Stimulated activated CD4-positive, alpha-beta T cell treated with anti-CD3 and anti-CD28 coated beads, TNF-alpha, amount 100 ng/mL, for 24 hours (primary cell): ENCODE measurements around the gene CNTNAP2.

Experiments used
- DNase-seq, 3 experiments: peaks; one replicate each; pipeline ENCODE4 v3.0.0-alpha.2; 2020; ENCODE audit warnings: low read depth in 3 of 3

CNTNAP2 gene

DNA sequence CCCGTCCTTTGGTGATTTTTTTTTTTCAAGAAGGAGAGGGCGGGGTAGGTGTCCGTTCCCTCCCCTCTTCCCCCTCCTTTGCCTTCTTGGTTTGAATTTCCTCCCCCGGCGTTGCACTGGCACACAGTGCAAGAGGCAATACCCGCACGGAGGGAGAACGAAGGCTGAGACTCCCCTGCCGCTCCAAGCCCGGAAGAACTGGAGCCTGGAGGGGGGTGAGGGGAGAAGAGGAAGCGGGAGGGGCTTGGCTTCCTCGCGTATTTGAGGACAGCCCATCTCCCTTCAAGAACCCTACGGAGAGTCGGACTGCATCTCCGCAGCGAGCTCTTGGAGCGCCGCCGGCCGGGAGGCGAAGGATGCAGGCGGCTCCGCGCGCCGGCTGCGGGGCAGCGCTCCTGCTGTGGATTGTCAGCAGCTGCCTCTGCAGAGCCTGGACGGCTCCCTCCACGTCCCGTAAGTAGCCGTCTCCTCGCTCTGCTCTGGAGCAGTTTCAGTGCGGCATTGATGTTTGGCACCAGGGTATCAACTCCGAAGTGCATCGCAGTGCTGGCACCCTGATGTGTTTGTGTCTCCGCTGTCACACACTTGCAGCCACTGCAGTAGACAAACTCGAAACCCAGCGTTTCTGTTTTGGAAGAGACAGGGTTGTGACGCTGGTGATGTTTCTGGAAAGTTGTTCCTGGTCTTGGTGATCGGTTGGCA lies at the start of gene CNTNAP2:
CNTNAP2 (plus strand) TSS at position 281 of the 702 bp plus-strand sequence; CDS start at position 357, 76 bp downstream.
- no peak for DNase-seq

DNA sequence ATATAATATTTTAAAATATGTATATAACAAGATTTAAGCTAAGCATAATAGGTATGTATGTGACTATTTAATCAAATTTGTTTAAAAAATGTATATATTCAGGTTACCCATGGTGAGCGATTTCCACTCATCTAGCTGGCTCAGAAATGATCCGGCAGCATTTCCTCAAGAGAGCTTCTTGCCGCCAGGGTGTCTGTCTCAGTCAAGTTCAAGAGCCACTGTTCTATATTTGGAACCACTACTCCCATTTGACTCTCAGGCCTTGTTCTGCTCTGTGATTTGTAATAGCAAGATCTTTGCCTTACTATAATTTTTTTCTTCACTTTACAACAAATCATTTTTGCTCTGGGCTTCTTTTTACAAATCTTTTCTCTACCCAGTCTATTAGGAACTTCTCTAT lies 48.7 kb upstream of the CNTNAP2 start:
- no peak for DNase-seq

DNA sequence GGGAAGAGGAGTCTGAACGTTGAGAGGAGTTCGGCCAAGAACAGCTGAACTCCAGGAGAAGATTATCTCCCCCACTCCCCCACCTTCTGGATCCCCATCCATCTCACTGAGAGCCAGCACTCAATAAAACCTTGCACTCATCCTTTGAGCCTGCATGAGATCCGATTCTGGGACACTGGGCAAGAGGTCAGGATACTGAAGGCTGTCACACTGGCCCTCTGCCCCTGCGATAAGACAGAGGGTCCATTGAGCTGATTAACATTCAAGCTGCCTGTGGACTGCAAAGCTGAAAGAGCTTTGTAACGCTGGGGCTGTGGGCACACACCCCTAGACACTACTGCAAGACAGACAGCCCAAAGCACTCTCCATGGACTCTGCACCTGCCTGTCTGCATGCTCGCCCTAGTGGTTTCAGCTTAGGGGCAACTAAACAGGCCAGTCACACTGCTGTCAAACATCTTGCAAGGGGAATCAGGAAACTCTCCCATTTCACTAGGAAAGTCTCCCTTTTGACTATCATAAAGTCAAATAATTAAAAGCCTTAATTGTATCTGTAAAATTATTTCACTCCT lies 42.3 kb upstream of the CNTNAP2 start:
- DNase-seq: no peak

DNA sequence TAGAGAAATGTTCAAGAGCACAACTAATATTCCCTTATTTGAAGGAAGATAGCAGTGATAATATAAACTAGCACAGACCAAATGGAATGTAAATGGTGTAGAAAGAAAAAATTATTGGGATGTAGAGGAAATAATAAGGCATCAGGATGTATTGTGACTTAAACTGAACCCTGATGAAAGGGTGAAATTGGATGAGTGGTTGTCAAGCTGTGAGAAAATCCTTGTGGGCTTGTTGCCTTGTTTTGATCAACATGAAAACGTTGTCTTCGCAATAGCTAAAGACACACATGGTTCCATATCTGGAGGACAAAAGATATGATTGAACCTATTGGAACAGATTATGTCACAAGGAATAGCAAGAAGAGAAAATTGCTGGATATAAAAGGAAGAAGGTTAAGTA lies 40.3 kb upstream of the CNTNAP2 start:
- DNase-seq: no peak

DNA sequence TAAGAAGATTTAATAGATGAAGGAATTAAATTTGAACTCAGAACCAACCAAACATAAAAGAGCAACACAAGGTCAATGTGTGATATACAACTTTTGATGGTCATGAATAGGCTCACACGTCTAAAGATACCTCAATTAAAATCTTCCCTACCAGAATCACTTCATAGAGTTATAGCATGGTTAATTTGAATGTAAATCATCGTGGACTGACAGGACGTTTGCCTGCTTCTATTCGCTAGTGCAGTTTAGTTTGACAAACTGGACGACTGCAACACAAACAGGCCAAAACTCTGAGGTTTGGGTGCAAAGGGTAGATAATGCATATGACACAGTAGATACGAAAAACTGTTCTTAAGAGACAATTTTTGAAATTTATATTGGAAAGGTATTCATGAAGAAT lies 32.5 kb upstream of the CNTNAP2 start:
- DNase-seq: no peak

DNA sequence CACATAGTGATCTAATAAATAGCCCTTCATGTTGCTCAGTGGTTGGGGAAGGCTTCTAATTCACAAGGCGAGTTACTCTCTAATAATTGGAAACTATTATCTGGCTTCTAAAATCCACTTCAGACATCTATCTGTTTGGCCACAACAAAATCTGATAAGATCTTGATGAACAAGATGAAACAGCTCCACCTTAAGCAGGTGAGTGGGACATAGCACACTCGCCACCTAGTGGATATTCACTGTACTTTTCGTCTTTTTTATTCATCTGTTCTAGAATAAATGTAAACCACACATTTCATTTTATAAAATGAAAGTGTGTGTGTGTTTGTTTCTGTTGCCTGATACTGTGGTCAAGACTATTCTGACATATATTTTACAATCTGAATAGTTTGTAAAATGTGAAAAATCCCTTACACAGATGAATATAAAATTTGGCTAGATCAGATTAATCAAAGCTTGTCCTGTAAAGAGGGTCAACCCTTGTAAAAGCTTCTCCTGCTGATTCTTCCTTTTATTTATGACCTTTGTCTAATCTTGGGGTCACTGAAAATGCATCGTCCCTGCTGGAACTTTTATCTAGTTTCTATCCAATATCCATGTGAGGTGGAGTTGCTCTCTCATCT lies 26.5 kb upstream of the CNTNAP2 start:
- no peak for DNase-seq

DNA sequence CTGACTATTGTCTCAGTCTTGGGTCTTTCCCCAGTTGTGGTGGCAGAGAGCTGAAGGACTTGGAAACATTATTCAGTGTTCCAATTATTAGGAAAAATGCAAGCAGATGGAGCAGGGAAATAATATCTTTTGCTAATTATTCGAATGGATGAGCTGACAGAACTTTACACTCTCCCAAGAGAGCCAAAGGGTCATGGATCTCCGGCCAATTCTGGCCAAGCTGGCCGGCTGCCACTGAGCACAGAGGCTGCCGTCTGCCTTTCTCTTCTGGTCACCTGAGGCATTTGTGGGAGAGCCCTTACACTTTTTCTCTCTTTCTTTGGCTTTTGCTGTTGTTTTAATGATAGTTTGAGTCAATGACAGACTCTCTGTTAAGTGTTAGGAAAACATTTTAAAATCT lies 22.2 kb upstream of the CNTNAP2 start:
- no peak for DNase-seq

DNA sequence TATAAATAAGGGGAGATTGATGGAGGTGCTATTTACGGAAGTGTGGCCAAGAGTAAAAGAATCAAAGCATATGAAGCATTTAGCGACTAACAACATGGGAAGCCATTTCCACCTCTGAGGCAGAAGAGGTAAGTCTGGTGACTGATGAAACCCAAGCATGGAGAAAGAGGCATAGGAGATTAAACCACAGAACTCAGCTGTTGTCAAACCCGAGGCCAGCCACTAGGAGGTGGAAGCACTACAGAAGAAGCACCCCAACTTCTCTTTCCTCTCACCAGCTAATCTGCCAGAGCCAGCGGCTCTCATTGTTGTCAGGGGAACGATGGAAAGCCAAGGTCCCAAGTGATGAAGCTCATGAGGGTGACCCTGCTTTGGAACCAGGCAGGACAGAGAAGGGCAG lies 19.6 kb upstream of the CNTNAP2 start:
- no peak for DNase-seq

DNA sequence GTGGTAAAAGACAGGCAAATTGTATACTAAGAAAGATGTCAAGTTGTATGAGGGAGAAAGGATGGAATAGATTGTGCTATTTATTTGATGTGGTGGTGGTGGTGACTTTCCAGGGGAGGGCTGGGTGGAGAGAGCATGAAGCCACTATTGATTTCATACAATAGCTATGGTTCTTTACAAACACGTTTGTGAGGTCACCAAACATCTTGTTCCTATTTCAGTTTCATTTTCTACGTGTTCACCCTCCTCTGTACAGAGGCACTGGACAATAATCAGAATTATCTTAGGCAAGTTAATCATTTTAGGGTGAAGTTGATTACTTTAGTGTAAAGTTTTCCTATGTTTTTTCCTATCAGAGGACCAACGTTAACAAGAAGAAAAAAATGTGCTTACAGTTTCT lies 10.3 kb upstream of the CNTNAP2 start:
- no peak for DNase-seq

DNA sequence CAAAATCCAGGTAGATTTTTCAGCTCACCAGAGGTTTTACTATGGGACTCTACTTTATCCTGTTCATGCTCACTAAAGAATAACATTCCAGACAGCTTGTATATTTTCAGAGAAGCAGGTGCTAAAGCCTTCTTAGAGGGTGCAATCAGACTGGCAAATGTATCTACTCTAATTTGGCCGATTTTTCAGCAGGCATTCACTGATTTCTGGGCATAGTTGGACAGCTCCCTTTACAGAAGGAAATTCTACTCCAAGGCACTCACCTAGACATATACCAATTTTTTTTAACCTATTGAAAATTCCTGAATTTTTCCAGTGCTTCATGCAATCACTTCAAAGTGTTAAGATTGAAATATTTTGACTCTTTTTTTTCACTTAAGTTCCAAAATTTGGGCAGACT lies 3.8 kb upstream of the CNTNAP2 start:
- DNase-seq: no peak

DNA sequence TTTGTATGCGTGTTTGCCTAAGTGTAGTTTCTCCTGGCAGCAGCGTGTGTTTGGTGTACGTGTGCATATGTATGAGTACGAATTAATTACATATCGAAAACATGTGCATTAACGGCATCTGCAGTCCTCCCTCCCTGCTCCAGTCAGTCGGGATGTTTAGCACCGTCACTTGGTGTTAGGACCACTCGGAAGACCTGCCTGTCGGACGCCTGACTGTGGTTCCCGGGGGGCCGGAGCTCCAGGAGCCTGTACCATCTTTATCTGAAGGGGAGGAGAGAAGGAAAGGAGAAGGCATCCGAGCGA lies 1.1 kb upstream of the CNTNAP2 start:
- DNase-seq: no peak

DNA sequence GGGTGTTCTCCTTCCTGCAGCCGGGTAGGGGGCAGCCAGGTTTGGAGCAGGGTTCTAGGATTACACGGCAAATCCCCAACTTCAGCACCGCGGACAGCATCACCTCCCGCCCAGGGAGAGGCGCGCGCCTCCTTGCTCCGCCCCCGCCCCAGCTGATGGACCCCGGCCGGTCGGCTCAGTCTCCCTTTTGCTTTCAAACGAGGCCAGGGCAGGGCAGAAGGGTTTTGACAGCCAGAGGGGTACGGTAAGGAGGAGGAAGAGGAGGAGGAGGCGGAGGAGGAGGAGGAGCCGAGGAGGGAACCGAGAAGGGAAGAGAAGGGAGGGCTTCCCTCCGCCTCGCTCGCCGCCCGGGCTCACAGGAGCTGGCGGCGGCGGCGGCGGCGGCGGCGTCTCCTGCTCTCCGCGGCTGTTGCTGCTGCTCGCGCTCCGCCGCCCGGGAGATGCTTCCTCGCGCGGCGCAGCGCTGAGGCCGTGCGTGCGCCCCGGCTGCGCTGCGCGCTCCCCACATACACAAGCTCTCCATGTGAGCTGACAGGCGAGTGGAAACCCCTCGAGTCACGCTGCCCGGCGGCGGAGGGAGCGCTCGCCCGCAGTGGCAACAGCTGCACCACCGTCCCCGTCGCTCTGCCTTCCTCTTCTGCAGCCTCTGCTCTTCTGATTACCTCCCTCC lies 615 bp upstream of the CNTNAP2 start:
- peak in 1 of 3 experiments; percentile 27 for DNase-seq

DNA sequence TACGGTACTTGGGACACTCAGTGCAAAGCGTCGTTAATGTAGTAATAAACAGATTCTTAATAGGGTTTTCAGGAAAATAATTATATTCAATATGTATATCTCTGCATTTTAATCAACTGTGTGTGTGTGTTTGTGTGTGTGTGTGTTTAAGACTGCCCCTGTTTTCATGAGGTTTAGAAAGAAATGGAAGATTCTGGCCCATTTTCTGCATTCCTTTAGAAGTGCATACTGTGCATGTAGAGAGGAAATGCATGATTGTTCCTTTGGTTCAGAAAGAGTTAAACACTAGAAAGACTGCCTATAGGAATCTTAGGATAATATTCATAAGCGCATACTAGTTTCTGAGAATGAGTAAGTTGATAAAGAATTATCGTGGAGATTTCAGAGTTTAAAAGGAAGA lies 975 bp downstream of the CNTNAP2 start:
- DNase-seq: no peak

DNA sequence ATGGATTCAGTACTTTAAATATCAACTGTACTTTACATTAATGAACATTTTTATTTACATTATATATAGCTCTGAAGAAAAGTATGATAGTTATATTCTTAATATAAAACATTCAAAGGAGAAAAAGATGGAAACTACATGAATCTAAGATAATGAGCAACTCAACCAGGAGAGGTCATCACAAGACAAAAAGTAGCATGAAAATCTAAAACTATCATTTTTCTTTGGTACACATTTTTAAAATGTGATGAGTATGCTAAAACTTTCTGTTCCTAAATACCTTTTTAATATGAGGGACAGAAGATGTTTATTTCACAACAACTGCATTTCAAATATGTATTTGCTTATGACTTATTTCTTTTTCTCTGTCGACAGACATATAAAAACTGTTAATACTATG lies 2.4 kb downstream of the CNTNAP2 start:
- no peak for DNase-seq

DNA sequence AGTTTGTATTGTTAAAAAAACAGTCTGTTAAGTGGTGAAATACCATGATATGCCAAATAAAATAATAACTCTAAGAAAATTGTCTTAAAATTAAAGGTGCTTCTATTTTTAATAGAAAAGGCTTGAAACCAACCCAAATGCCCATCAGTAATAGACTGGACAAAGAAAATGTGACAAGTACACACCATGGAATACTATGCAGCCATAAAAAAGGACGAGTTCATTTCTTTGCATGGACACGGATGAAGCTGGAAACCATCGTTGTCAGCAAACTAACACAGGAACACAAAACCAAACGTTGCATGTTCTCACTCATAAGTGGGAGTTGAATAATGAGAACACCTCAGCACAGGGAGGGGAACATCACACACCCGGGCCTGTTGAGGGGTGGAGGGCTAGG lies 7.1 kb downstream of the CNTNAP2 start:
- no peak for DNase-seq

DNA sequence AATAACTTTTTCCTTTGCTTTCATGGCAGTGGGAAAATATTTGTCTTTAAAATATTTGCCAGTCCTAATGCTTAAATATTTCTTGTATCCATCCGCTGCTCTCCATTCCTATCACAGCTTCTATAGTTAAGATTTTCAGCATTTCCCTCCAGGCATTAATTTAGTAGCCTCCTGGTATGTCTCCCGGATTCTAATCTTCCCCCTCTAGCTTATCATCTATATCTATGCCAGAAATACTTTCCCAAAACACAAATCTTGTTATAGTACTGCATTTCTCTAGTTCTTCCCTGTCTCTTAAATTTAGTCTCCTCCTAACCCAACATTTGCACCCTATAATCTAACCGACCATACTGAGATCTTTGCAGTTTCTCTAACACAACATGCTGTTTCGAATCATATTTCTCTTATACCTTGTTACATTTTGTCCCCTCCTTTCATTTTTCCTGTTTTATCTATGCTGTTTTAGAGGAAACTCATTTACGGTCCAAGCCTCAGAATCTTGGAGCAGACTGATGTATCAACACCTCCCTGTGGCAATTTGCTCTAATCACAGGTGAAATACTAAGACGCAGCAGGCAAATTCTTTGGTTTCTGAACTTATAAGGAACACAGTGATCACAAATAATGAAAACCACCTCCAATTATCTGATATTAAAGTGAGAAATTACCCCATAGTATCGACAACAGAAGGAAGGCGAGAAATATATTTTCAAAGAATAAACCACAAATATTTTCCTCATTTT lies 10.3 kb downstream of the CNTNAP2 start:
- no peak for DNase-seq

DNA sequence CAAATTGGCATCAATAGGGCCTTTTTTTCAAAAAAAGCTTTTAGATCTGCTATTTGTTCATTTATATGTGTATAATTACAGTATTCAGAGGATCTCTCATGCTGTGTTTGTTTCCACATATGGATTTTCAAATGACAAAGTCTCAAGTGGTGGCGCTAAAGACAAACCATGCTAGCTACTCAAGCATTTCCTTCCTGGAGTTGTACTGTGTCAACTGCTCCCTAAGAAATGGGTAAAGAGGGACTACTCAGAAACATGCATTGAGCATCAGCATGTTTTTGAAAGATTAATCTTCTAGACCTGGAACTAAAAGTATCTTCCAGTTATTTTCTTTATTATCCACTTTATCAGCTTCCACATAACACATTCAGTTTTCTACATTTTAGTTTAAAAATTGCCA lies 12.7 kb downstream of the CNTNAP2 start:
- DNase-seq: no peak

DNA sequence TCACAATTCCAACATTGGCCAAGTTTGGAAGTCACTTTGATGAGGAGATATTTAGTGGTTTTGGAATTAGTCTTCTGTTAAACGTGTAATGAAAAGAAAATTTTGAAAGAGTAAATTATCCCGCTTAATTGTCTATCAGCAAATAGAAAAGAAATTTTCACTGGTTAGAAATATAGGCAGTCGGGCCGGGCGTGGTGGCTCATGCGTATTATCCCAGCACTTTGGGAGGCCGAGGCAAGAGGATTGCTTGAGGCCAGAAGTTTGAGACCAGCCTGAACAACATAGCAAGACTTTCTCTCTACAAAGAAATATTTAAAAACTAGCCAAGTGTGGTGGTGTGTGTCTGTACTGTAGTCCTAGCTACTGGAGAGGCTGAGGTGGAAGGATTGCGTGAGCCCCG lies 13.4 kb downstream of the CNTNAP2 start:
- no peak for DNase-seq

DNA sequence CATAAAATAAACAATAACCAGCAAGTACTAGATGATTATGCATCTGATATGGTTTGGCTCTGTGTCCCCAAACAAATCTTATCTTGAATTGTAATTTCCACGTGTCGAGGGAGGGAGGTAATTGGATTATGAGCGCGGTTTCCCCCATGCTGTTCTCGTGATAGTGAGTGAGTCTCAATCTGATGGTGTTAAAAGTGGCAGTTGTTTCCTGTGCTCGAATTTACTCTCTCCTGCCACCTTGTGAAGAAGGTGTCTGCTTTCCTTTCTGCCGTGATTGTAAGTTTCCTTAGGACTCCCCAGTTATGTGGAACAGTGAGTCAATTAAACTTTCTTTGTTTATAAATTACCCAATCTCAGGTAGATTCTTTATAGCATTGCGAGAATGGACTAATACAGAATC lies 15.1 kb downstream of the CNTNAP2 start:
- no peak for DNase-seq

DNA sequence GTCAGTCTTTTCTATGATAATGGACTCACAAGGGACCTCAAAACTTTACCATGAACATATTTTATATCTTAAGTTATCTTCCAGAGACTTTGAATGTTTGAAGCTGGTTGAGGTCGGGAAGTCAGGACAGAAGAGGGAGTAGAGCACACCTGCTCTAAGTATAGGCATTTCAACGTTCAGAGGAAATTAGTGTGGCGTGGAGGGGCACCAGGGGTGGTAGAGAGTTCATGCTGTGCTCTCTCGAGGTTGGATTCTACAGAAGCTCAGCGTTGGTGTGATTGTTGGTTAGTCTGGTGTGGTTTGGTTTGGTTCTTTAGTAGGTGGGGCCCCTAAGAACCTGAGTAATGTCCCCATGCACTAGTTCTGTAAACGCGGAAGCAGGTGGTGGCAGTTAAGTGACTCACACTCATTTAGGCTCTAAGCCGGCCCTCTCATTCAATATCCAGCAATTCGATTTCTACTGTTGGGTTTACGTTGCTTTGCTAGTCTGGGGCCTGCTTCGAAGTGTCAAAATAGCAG lies 19.8 kb downstream of the CNTNAP2 start:
- no peak for DNase-seq

DNA sequence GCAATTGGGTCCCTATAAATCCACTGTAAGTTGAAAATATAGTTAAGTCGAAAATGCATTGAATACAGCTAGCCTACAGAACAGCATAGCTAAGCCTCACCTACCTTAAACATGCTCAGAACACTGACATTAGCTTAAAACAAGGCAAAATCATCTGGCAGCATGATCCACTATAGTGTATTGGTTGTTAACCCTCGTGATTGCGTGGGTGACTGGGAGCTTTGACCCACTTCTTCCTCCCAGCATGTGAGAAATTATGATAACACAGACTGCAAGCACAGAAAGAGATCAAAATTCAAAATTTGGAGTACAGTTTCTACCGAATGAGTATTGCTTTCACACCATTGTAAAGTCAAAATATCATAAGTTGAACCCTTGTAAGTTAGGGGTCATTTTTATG lies 22.3 kb downstream of the CNTNAP2 start:
- DNase-seq: no peak

DNA sequence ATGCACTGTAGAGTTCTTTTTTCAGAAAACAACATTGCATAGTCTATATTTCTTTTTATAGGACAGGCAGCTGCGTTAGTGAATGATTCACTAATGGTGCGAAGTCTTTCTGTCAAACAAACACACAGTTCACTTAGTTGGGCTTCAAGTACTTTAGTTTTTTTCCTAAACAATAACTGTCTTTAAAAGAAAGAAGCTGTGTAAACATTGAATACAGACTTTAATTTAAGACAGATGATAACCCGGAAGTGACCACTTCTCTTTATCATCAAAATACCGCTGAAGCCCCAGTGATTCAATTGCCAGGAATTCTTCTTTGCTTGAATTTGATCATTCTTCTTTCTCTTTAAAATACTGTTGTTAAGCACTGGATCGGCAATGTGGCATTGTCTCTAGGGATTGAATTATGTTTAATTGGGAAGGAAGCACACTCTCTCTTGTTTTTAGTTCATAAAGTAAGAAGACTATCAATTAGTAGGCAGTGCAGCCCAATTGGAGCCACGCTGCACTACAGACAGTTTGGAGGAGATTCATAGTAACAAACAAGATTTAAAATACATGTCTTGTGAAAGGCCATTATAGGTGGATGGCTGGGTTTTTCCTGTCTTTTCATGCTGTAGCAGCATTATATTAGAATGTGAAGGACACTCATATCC lies 30.4 kb downstream of the CNTNAP2 start:
- no peak for DNase-seq
